SHP77 (cell line): ENCODE results near the gene TMEM179.
"Not testable (repeated sequence)": the region's sequence is repeated elsewhere in the genome, so short reads cannot be mapped to it uniquely, and the experiment has no call there.

Experiments
- DNase-seq, 2 experiments: peaks; one replicate each; lab custom pipeline; 2025; lab: John Stamatoyannopoulos, UW

TMEM179 gene

GRCh38 chr14:104586832-104587620 lies 17.5 kb downstream of the TMEM179 start:
- DNase-seq, result no peak

GRCh38 chr14:104585966-104586697 lies 18.4 kb downstream of the TMEM179 start:
- no peak for DNase-seq

- no peak for DNase-seq
Observed at GRCh38 chr14:104584557-104584956, 20.0 kb downstream of the TMEM179 start.

- no peak for DNase-seq
Observed at GRCh38 chr14:104583424-104584306, 20.9 kb downstream of the TMEM179 start.

GRCh38 chr14:104582662-104583061 lies 21.9 kb downstream of the TMEM179 start:
- no peak for DNase-seq

GRCh38 chr14:104582005-104582404 lies 22.6 kb downstream of the TMEM179 start:
- no peak for DNase-seq

- no peak for DNase-seq
Observed at GRCh38 chr14:104581521-104581920, 23.1 kb downstream of the TMEM179 start.

- DNase-seq, result no peak
Observed at GRCh38 chr14:104580961-104581360, 23.6 kb downstream of the TMEM179 start.

GRCh38 chr14:104579939-104580338 lies 24.6 kb downstream of the TMEM179 start:
- not testable (repeated sequence) for DNase-seq

- no peak for DNase-seq
Observed at GRCh38 chr14:104579507-104579906, 25.1 kb downstream of the TMEM179 start, which contains the start of gene C14orf180. Gene C14orf180, plus strand, starts transcription at chr14:104579764. Its CDS starts 6,667 bp downstream, at chr14:104586431.

GRCh38 chr14:104578321-104578720 lies 26.3 kb downstream of the TMEM179 start:
- DNase-seq, result no peak

GRCh38 chr14:104577847-104578301 lies 26.7 kb downstream of the TMEM179 start:
- no peak for DNase-seq

- DNase-seq, result no peak
Observed at GRCh38 chr14:104577426-104577825, 27.1 kb downstream of the TMEM179 start.

GRCh38 chr14:104576970-104577332 lies 27.6 kb downstream of the TMEM179 start:
- DNase-seq, result no peak

GRCh38 chr14:104576232-104576969 lies 28.2 kb downstream of the TMEM179 start:
- DNase-seq, result no peak

- DNase-seq, result no peak
Observed at GRCh38 chr14:104574978-104575583, 29.5 kb downstream of the TMEM179 start.

GRCh38 chr14:104574536-104574935 lies 30.0 kb downstream of the TMEM179 start:
- no peak for DNase-seq

GRCh38 chr14:104573930-104574329 lies 30.6 kb downstream of the TMEM179 start:
- no peak for DNase-seq

- DNase-seq, result no peak
Observed at GRCh38 chr14:104572668-104573067, 31.9 kb downstream of the TMEM179 start.

GRCh38 chr14:104572024-104572626 lies 32.4 kb downstream of the TMEM179 start:
- DNase-seq, result no peak

- no peak for DNase-seq
Observed at GRCh38 chr14:104571246-104571645, 33.3 kb downstream of the TMEM179 start.
